T-cell (primary cell): ENCODE measurements around the gene ITPR3. TPM values are rescaled to one million over a fixed set of nuclear protein-coding genes. Genes with fewer than 3 reads are reported as not detected.

ENCODE experiments used
- ATAC-seq, 4 experiments: fragments of 200-7000 bp in 3 of 4; fragments of 150-1000 bp in 1 of 4; cut with Tn5 transposase; replicated peaks in 1 of 4; 1 replicate in 3 of 4; 2 replicates in 1 of 4; pipeline ENCODE4 v1.10.0; 2021; ENCODE audit warnings: moderate library complexity in 3 of 4, mild to moderate bottlenecking in 2 of 4, moderate number of reproducible peaks in 1 of 4
- CTCF ChIA-PET, 2 donors: fragments of 300-600 bp; sonication (Branson Sonifier 250); formaldehyde crosslinking; loops; one replicate each; lab custom pipeline; 2022; ENCODE audit warnings: antibody characterized with exemption in 2 of 2; lab: Charles Lee
- POLR2A ChIA-PET, 2 donors: fragments of 300-600 bp; sonication (Branson Sonifier 250); formaldehyde crosslinking; loops; one replicate each; lab custom pipeline; 2022; ENCODE audit warnings: antibody characterized with exemption in 2 of 2; lab: Charles Lee
- DNase-seq, 35 experiments: peaks; one replicate each; pipeline versions ENCODE4 v3.0.0 to v3.0.0-alpha.2; 2013 to 2023
- H3K27ac ChIP-seq: one replicate; pipeline ENCODE4 v1.5.1; 2013; ENCODE audit warnings: low read length
- H3K27me3 ChIP-seq, 2 experiments: replicated peaks in 1 of 2; 1 replicate in 1 of 2; 2 replicates in 1 of 2; pipeline versions ENCODE4 v1.6.1 to v1.7.0; 2013; ENCODE audit warnings: low read length in 1 of 2, mixed read lengths in 1 of 2; ENCODE audit not compliant: control insufficient read depth in 2 of 2, insufficient read depth in 2 of 2; ENCODE audit errors: extremely low read depth in 1 of 2
- H3K36me3 ChIP-seq, 2 donors: 1 replicate in 1 of 2; 2 replicates in 1 of 2; pipeline versions ENCODE4 v1.6.1 to v1.7.0; 2013; ENCODE audit warnings: low read length in 1 of 2; ENCODE audit not compliant: control insufficient read depth in 2 of 2, insufficient read depth in 1 of 2; ENCODE audit errors: extremely low read depth in 1 of 2
- H3K4me1 ChIP-seq, 2 experiments: 1 replicate in 1 of 2; 2 replicates in 1 of 2; pipeline versions ENCODE4 v1.6.1 to v1.7.0; 2013; ENCODE audit warnings: low read length in 2 of 2, mixed read lengths in 1 of 2; ENCODE audit not compliant: insufficient read depth in 2 of 2, control insufficient read depth in 1 of 2; ENCODE audit errors: extremely low read depth in 1 of 2
- H3K4me3 ChIP-seq, 2 donors: 1 replicate in 1 of 2; 2 replicates in 1 of 2; pipeline versions ENCODE4 v1.5.1 to v1.7.0; 2013; ENCODE audit warnings: mild to moderate bottlenecking in 2 of 2, low read length in 1 of 2, moderate library complexity in 1 of 2; ENCODE audit not compliant: control insufficient read depth in 1 of 2; ENCODE audit errors: extremely low read depth in 1 of 2
- H3K9me3 ChIP-seq: 2 replicates; pipeline ENCODE4 v1.7.0; 2013
- H3K27ac Mint-ChIP-seq, 2 donors: one replicate each; pipeline ENCODE4 v1.8.0; 2020 to 2021; ENCODE audit warnings: mild to moderate bottlenecking in 2 of 2, mixed read lengths in 2 of 2
- H3K27me3 Mint-ChIP-seq, 2 donors: one replicate each; pipeline ENCODE4 v1.8.0; 2021 to 2022; ENCODE audit warnings: mixed read lengths in 2 of 2
- H3K36me3 Mint-ChIP-seq: one replicate; pipeline ENCODE4 v1.8.0; 2021; ENCODE audit warnings: mixed read lengths
- H3K4me1 Mint-ChIP-seq, 3 donors: one replicate each; pipeline ENCODE4 v1.8.0; 2020 to 2022; ENCODE audit warnings: mixed read lengths in 3 of 3, mild to moderate bottlenecking in 1 of 3
- H3K4me3 Mint-ChIP-seq, 3 donors: one replicate each; pipeline ENCODE4 v1.8.0; 2020 to 2022; ENCODE audit warnings: mild to moderate bottlenecking in 3 of 3, mixed read lengths in 3 of 3, moderate library complexity in 3 of 3
- H3K9me3 Mint-ChIP-seq, 3 donors: one replicate each; pipeline ENCODE4 v1.8.0; 2020 to 2022; ENCODE audit warnings: mixed read lengths in 3 of 3
- WGBS: methylation state at CpG from one replicate; pipeline ENCODE4 v1.1.5; 2013; ENCODE audit warnings: missing lambda C conversion rate; ENCODE audit not compliant: insufficient coverage; 5-methylcytosine and 5-hydroxymethylcytosine counted together
- total RNA-seq, 35 experiments: library from RNA in 6 of 35; stranded (reverse) in 6 of 35; fragments of 120-200 nt in 1 of 35; gene quantifications; one replicate each; pipeline versions ENCODE4 v1.2.1 to v1.2.4 and lab custom pipeline; 2013 to 2026

Gene ITPR3
- total RNA-seq, 5 donors from 2014 or later (not counting 1 experiment from before 2014, with no cell fraction given) = 49.2 to 63.6 (median 62.4) TPM

- Histone ChIP-seq H3K27me3 (peaks cover 0 to 35% of the 10 kb centered on the region in 2 experiments), H3K4me1 (no peaks in the 10 kb centered on the region), H3K4me3 (no peak overlapping the region), H3K36me3 (no peaks in the 10 kb centered on the region), H3K9me3 (no peaks in the 10 kb centered on the region), H3K27ac (no peak overlapping the region)
- WGBS = 61% methylated on average over 6 of the region's 7 CpGs
- no peak for DNase-seq
- no peak for ATAC-seq
- Mint-ChIP-seq H3K27me3 (peaks cover 0 to 2% of the 10 kb centered on the region in 2 donors), H3K4me1 (peaks cover 0 to 6% (median 0%) of the 10 kb centered on the region in 3 donors), H3K9me3 (no peaks in the 10 kb centered on the region), H3K36me3 (no peaks in the 10 kb centered on the region), H3K27ac (no peak overlapping the region), H3K4me3 (no peak overlapping the region)
- ChIA-PET POLR2A (no interaction called here), CTCF (no interaction called here)
Observed at GRCh38 chr6:33731035-33731434, 109.9 kb downstream of the ITPR3 start.

DNA sequence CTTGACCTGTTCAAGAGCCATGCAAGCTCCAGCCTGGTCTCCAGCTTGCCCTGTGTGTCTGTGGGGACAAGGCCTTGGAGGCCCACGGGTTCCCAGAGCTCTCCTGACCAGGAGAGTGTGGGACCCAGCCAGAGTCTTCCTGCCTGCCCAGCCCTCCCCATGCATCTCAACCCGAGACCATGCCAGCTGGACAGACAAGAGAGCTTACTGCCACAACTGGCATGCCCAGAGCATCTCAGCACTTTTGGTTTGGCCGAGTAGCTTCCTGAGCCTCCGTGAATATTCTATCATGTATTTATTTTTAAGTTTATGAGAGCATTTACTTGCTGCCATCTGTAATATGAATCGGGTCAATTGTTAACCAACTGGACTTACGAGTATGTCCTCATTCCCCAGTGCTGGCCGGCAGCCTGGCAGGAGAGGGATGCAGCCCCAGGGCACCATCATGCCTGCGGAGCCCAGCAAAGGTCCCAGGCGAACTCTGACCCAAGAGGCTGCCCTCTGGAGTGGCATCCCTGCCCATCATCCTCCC is 110.7 kb downstream of the ITPR3 start:
- H3K36me3 ChIP-seq = no peaks in the 10 kb centered on the region
- Mint-ChIP-seq H3K4me1 (peaks cover 0 to 6% (median 0%) of the 10 kb centered on the region in 3 donors), H3K4me3 (no peak overlapping the region), H3K36me3 (no peaks in the 10 kb centered on the region), H3K27ac (no peak overlapping the region), H3K9me3 (no peaks in the 10 kb centered on the region), H3K27me3 (no peaks in the 10 kb centered on the region)
- 86% methylated on average over 6 of the region's 9 CpGs for WGBS
- no peak for DNase-seq
- H3K27ac ChIP-seq = no peak overlapping the region
- CTCF ChIA-PET = no interaction called here
- H3K4me3 ChIP-seq = no peak overlapping the region
- H3K4me1 ChIP-seq = no peaks in the 10 kb centered on the region
- ATAC-seq = no peak
- POLR2A ChIA-PET = no interaction called here
- peaks cover 0 to 27% of the 10 kb centered on the region in 2 experiments for H3K27me3 ChIP-seq
- H3K9me3 ChIP-seq = no peaks in the 10 kb centered on the region

DNA sequence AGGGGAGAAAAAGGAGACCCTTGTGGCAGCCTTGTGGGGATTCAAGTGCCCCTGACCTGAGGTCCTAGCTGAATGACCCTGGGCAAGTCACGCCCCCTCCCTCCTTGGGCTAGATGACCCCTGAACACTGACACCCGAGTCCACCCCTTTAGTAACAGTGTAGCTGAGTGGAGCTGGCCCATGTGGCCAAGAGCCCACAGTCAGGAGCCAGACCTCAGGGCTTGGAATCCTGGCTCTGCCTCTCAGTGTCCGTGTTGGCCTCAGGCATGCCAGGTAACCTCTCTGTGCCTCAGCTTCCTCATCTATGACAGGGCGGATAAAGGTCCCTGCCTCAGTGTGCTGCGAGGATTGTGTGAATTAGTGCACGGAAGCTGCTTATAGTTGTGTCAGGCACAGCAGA is 111.3 kb downstream of the ITPR3 start:
- Mint-ChIP-seq H3K36me3 (no peaks in the 10 kb centered on the region), H3K9me3 (no peaks in the 10 kb centered on the region), H3K27ac (no peak overlapping the region), H3K27me3 (no peaks in the 10 kb centered on the region), H3K4me1 (peaks cover 0 to 6% (median 0%) of the 10 kb centered on the region in 3 donors), H3K4me3 (no peak overlapping the region)
- WGBS = 77% methylated on average over 6 of the region's 6 CpGs
- H3K4me1 ChIP-seq = no peaks in the 10 kb centered on the region
- H3K27me3 ChIP-seq = peaks cover 0 to 23% of the 10 kb centered on the region in 2 experiments
- H3K4me3 ChIP-seq = no peak overlapping the region
- ATAC-seq (no peak), DNase-seq (no peak)
- H3K27ac ChIP-seq = no peak overlapping the region
- no peaks in the 10 kb centered on the region for H3K9me3 ChIP-seq
- ChIA-PET POLR2A (no interaction called here), CTCF (no interaction called here)
- no peaks in the 10 kb centered on the region for H3K36me3 ChIP-seq

DNA sequence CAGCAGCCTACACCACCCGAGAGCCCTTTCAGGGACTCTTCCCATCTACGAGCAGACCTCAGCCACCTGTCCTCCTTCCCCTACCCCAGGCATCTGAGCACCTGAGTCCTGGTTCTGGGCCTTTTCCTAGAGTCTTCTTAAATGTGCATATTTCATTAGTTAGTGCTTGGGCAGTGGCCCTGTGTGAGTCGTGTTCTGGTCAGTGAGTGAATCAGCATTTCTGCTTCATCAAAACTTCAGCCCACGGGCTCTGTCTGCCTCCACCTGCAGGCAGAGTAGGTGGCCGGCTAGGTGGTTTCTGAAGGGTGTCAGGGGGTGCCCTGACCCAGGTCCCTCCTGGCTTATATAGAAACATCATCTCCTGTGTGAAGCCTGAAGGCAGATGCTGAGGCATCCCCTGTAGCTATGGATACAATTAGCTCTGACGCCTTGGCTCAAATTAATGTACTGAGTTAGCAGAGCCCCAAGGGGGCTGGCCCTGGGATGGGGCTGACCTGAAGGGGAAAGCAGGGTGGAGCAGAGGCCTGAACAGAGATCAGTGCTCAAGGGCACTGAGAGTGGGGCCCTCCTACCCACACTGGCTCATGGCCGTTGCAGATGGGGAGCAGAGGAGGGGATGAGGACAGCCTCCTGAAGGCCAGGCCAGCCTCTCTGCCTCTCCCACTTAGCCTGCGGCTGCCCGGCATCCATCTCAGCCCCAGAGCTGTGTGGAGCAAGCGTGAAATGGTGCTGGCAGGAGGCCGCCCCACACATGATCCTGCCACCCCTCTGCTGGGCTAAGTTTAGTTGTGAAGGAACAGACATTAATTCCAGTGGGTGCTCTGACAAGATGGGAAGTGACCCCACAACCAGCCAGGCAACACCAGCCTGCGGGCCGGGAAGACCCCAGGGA is 111.9 kb downstream of the ITPR3 start:
- Mint-ChIP-seq H3K9me3 (no peaks in the 10 kb centered on the region), H3K4me3 (no peak overlapping the region), H3K36me3 (no peaks in the 10 kb centered on the region), H3K27me3 (no peaks in the 10 kb centered on the region), H3K27ac (no peak overlapping the region), H3K4me1 (peaks cover 0 to 6% (median 0%) of the 10 kb centered on the region in 3 donors)
- WGBS = 88% methylated on average over 5 of the region's 13 CpGs
- Histone ChIP-seq H3K27me3 (peaks cover 0 to 23% of the 10 kb centered on the region in 2 experiments), H3K9me3 (no peaks in the 10 kb centered on the region), H3K4me3 (no peak overlapping the region), H3K4me1 (no peaks in the 10 kb centered on the region), H3K27ac (no peak overlapping the region), H3K36me3 (no peaks in the 10 kb centered on the region)
- ATAC-seq (no peak), DNase-seq (no peak)
- POLR2A ChIA-PET = no interaction called here
- CTCF ChIA-PET = no interaction called here

GRCh38 chr6:33733709-33734007 is 112.5 kb downstream of the ITPR3 start:
- Mint-ChIP-seq H3K27me3 (no peaks in the 10 kb centered on the region), H3K36me3 (no peaks in the 10 kb centered on the region), H3K9me3 (no peaks in the 10 kb centered on the region), H3K4me3 (no peak overlapping the region), H3K4me1 (peaks cover 0 to 4% (median 0%) of the 10 kb centered on the region in 3 donors), H3K27ac (no peak overlapping the region)
- DNase-seq (no peak), ATAC-seq (no peak)
- WGBS = 100% methylated on average over 3 of the region's 8 CpGs
- no peak overlapping the region for H3K27ac ChIP-seq
- H3K9me3 ChIP-seq = no peaks in the 10 kb centered on the region
- no peaks in the 10 kb centered on the region for H3K4me1 ChIP-seq
- ChIA-PET POLR2A (no interaction called here), CTCF (no interaction called here)
- H3K27me3 ChIP-seq = peaks cover 0 to 23% of the 10 kb centered on the region in 2 experiments
- H3K4me3 ChIP-seq = no peak overlapping the region
- no peaks in the 10 kb centered on the region for H3K36me3 ChIP-seq

DNA sequence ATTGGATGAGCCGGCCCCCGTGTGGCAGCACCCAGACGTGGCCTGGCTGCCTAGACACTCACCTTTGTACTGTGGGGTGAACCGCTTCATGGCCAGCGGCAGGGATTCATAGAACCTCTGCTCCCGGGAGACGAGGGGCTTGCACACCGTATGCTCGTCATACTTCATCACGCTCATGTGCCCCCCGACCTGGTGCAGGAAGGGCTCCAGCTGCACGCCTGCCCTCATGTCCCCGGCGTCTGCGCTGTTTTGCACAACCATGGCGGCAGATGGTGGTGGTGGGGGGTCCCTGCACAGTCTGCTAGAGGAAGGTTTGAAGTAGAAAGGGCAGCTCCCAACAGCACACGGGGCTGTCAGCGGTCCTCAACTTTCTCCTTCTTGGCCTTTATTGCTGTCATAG is 114.1 kb downstream of the ITPR3 start:
- no peak overlapping the region for H3K27ac Mint-ChIP-seq
- Histone ChIP-seq H3K4me1 (no peaks in the 10 kb centered on the region), H3K36me3 (no peaks in the 10 kb centered on the region), H3K4me3 (no peak overlapping the region), H3K9me3 (no peaks in the 10 kb centered on the region), H3K27ac (no peak overlapping the region), H3K27me3 (peaks cover 0 to 32% of the 10 kb centered on the region in 2 experiments)
- no peak for DNase-seq
- H3K4me3 Mint-ChIP-seq = no peak overlapping the region
- no peaks in the 10 kb centered on the region for H3K27me3 Mint-ChIP-seq
- ChIA-PET POLR2A (no interaction called here), CTCF (no interaction called here)
- no peaks in the 10 kb centered on the region for H3K36me3 Mint-ChIP-seq
- H3K9me3 Mint-ChIP-seq = no peaks in the 10 kb centered on the region
- WGBS = 79% methylated on average over 16 of the region's 18 CpGs
- no peaks in the 10 kb centered on the region for H3K4me1 Mint-ChIP-seq
- no peak for ATAC-seq
